GM12891 (cell line): Measurements from ENCODE around the gene MAPK11.

Experiments used
- PAX5 ChIP-seq: IDR thresholded peaks from 2 replicates; pipeline ENCODE4 v1.6.1; 2011; ENCODE audit warnings: low read length, moderate library complexity, mild to moderate bottlenecking; ENCODE audit not compliant: insufficient read depth, severe bottlenecking
- POLR2A ChIP-seq: IDR thresholded peaks from 2 replicates; pipeline ENCODE4 v1.6.1; 2011; ENCODE audit warnings: low read depth, low read length, control low read depth
- POLR2AphosphoS5 ChIP-seq: IDR thresholded peaks from 2 replicates; pipeline ENCODE4 v1.6.1; 2011; ENCODE audit warnings: low read depth, low read length, control low read depth
- POU2F2 ChIP-seq: IDR thresholded peaks from 2 replicates; pipeline ENCODE4 v1.6.1; 2011; ENCODE audit warnings: low read depth, mild to moderate bottlenecking, control low read depth, low read length, moderate library complexity
- SPI1 ChIP-seq: IDR thresholded peaks from 2 replicates; pipeline ENCODE4 v1.6.1; 2011; ENCODE audit warnings: low read depth, low read length, control low read depth
- TAF1 ChIP-seq: IDR thresholded peaks from 2 replicates; pipeline ENCODE4 v1.6.1; 2011; ENCODE audit warnings: low read depth, low read length, control low read depth

DNA sequence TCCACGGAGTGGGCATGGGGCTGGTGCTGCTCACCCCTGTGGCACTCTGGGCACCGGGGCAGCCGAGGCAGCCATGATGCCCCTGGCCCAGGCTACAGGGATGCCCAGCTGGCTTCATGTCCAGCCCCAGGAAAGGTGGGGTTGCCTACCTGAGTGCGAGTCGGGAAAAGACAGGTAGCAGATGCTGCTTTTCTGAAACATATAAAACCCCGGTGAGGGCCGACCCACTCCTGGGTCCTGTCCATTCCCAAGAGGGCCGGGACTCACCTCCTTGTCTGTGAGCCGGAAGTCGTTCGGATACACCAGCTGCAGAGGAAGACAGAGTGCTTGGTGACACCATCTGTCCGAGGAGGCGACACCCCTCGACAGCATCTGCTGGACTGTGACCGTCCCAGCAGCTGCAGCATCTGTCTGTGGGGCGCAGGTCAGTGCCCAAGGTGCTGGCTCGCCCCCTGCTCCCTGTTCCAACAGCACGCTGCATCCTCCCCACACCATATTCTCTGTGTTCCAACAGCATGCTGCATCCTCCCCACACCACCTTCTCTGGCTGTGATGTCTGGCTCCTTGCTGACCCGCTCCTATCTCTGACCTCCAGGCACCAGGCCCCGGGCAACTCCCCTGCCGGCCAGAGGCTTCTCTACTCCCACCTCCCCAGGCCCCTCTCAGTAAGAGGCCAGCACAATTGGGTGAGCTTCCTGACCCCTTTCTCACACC is 48.7 kb upstream of the MAPK11 start:
- no peak for TF ChIP-seq POLR2A
- TF ChIP-seq POLR2AphosphoS5 = no peak
- TF ChIP-seq TAF1 = no peak
- no peak for TF ChIP-seq POU2F2
- TF ChIP-seq PAX5 = no peak
- no peak for TF ChIP-seq SPI1
